Natural killer cell treated with Interleukin-12 subunit alpha and Interleukin-12 subunit beta and Interleukin-15 and Interleukin-18, amount 100 ng/mL, for 72 hours (primary cell): ENCODE results near the gene MARK3. TPM values are rescaled to one million over a fixed set of nuclear protein-coding genes. Genes with fewer than 3 reads are reported as not detected.

Source experiments
- ATAC-seq, 2 donors: fragments of 150-1000 bp; cut with Tn5 transposase in 1 of 2; sonication (Bioruptor Pico), chemical (Tn5 transposase) in 1 of 2; 2 replicates each; pipeline ENCODE4 v1.10.0; 2021
- DNase-seq: peaks from one replicate; pipeline ENCODE4 v3.0.0; 2022; ENCODE audit warnings: low spot score
- H3K27ac Mint-ChIP-seq, 2 donors: 1 replicate in 1 of 2; 2 replicates in 1 of 2; pipeline ENCODE4 v1.8.0; 2022; ENCODE audit warnings: mixed read lengths in 2 of 2, mild to moderate bottlenecking in 1 of 2, moderate library complexity in 1 of 2
- H3K27me3 Mint-ChIP-seq, 2 donors: 1 replicate in 1 of 2; 2 replicates in 1 of 2; pipeline ENCODE4 v1.8.0; 2022; ENCODE audit warnings: mixed read lengths in 2 of 2
- H3K36me3 Mint-ChIP-seq: one replicate; pipeline ENCODE4 v1.8.0; 2022; ENCODE audit warnings: mixed read lengths
- H3K4me1 Mint-ChIP-seq, 2 donors: 1 replicate in 1 of 2; 2 replicates in 1 of 2; pipeline ENCODE4 v1.8.0; 2022; ENCODE audit warnings: low read depth in 2 of 2, mixed read lengths in 2 of 2, mild to moderate bottlenecking in 1 of 2
- H3K4me3 Mint-ChIP-seq: one replicate; pipeline ENCODE4 v1.8.0; 2022; ENCODE audit warnings: mixed read lengths
- H3K9me3 Mint-ChIP-seq: 2 replicates; pipeline ENCODE4 v1.8.0; 2022; ENCODE audit warnings: mixed read lengths
- total RNA-seq, 2 donors: library from RNA; stranded (reverse); gene quantifications; one replicate each; pipeline ENCODE4 v1.2.3, GENCODE V29; 2022

MARK3 gene
- total RNA-seq, 2 donors from 2014 or later, result 101 to 165 TPM

DNA sequence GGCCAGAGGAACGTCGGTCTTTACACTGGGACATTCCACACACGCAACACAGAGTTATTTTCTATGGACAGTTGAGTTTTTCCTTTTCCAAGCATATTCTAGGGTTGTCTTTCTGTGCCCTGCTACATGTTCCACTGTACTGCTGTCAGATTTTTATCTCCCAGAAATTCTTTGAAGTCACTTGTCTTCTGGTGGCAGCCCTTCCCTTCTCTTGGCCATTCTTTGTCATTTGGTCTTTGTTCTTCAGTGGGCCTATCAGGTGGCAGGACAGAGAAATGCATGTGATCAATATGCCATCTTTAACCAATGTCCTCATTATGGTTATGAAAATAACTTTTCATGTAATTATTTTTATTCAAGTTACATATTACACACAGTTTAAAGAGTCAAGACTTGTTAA lies 36.3 kb downstream of the MARK3 start:
- ATAC-seq, result no peak
- peak overlapping the region; percentile 15 to 31 for H3K27ac Mint-ChIP-seq
- H3K9me3 Mint-ChIP-seq, result no peaks in the 10 kb centered on the region
- no peaks in the 10 kb centered on the region for H3K36me3 Mint-ChIP-seq
- H3K4me1 Mint-ChIP-seq, result peaks cover 54 to 56% of the 10 kb centered on the region in 2 donors
- DNase-seq, result no peak
- no peaks in the 10 kb centered on the region for H3K27me3 Mint-ChIP-seq
- no peak overlapping the region for H3K4me3 Mint-ChIP-seq

DNA sequence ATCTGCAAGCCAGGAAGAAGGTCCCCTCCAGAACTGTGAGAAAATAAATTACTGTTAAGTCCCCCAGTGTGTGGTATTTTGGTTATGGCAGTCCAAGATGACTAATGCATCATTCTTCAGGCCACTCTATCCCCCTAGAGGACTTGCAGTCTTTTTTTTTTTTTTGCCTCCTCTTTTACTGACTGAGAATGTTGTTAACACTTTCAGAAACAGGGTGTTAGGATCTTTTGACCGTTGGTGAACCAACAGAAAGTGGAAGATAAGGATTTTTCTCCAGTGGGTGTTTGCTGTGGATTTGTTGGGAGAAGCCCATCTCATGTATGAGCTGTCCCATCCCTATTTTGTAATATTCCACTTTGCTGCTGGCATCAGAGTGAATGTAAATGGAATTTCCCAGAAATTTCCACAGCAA lies 37.8 kb downstream of the MARK3 start:
- Mint-ChIP-seq H3K9me3 (no peaks in the 10 kb centered on the region), H3K27ac (peak overlapping the region; percentile 15 to 64), H3K27me3 (no peaks in the 10 kb centered on the region), H3K36me3 (no peaks in the 10 kb centered on the region), H3K4me3 (peak overlapping the region; percentile 39), H3K4me1 (peaks cover 50 to 53% of the 10 kb centered on the region in 2 donors)
- ATAC-seq (peak; percentile 60 to 74), DNase-seq (no peak)

DNA sequence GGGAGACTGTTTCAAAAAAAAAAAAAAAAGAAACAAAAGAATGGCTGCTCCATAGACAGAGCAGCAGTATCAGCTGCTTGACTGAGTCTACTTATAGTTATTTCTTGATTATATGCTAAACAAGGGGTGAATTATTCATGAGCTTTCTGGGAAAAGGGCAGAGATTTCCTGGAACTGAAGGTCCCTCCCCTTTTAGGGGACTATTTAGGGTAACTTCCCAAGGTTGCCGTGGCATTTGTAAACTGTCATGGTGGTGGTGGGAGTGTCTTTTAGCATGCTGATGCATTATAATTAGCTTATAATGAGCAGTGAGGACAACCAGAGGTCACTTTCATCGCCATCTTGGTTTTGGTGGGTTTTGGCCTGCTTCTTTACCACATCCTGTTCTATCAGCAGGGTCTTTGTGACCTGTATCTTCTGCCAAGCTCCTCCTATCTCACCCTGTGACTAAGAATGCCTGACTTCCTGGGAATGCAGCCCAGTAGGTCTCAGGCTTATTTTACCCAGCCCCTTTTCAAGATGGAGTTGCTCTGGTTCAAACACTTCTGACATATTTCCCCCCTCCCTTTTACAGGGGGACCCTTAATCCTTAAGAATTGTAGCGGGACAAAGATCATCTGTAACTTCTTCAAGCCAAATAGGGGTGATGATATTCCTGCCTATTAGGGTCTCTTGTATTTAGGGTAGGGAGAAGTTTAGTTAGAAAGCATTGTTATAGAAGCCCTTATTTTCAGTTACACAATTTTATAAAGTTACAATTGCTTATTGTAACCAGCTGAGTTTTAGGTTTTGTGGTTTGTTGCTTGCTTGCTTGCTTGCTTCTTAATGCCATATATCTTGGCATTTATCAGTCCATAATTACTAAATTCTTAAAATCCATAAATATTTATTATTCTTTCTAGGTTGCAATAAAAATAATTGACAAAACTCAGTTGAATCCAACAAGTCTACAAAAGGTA lies 42.5 kb downstream of the MARK3 start:
- Mint-ChIP-seq H3K4me1 (peaks cover 40 to 57% of the 10 kb centered on the region in 2 donors), H3K36me3 (no peaks in the 10 kb centered on the region), H3K9me3 (no peaks in the 10 kb centered on the region), H3K27ac (peak overlapping the region; percentile 85 to 90), H3K4me3 (peak overlapping the region; percentile 54), H3K27me3 (no peaks in the 10 kb centered on the region)
- peak; percentile 82 to 85 for ATAC-seq
- DNase-seq, result peak; percentile 71

GRCh38 chr14:103428723-103429556 lies 43.7 kb downstream of the MARK3 start:
- no peaks in the 10 kb centered on the region for H3K27me3 Mint-ChIP-seq
- peak overlapping the region; percentile 57 for H3K4me3 Mint-ChIP-seq
- ATAC-seq, result peak in 1 of 2 donors; percentile 33
- no peaks in the 10 kb centered on the region for H3K9me3 Mint-ChIP-seq
- no peaks in the 10 kb centered on the region for H3K36me3 Mint-ChIP-seq
- peaks cover 33 to 50% of the 10 kb centered on the region in 2 donors for H3K4me1 Mint-ChIP-seq
- no peak for DNase-seq
- peak overlapping the region; percentile 66 to 89 for H3K27ac Mint-ChIP-seq

DNA sequence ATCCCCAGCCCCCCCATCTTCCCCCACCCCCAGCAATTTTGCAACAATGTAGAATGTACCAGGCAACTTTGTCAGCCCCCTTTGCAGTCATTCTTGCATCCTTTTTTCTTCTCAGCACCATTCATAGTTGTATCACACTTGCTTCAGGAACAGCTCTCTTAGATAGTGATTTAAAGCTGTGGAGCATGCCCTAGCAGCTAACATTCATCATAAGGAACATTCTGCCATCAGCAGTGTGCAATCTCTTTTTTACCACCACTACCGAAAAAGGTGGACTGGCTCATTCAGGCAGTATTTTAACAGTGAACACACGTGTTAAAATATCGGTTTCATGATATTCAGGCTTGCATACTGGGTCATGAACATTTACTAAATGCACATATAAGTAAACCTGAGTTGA lies 45.1 kb downstream of the MARK3 start:
- H3K27me3 Mint-ChIP-seq, result no peaks in the 10 kb centered on the region
- H3K4me3 Mint-ChIP-seq, result no peak overlapping the region
- H3K9me3 Mint-ChIP-seq, result no peaks in the 10 kb centered on the region
- DNase-seq (no peak), ATAC-seq (peak in 1 of 2 donors; percentile 50)
- no peaks in the 10 kb centered on the region for H3K36me3 Mint-ChIP-seq
- H3K27ac Mint-ChIP-seq, result peak overlapping the region in 1 of 2 donors; percentile 10
- peaks cover 38 to 49% of the 10 kb centered on the region in 2 donors for H3K4me1 Mint-ChIP-seq

DNA sequence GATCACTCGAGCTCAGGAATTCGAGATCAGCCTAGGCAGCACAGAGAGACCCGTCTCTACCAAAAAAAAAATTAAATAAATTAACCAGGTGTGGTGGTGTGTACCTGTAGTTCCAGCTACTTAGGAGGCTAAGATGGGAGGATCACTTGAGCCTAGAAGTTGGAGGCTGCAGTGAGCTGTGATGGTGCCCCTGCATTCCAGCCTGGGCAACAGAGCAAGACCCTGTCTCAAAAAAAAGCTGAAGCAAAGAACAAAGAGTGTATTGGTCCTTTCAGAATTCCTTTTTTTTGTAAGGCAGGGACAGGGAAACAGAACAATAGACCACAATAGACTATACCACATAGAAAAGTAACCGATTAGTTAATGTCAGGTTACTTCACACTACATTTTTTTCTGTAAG lies 47.4 kb downstream of the MARK3 start:
- H3K27me3 Mint-ChIP-seq, result no peaks in the 10 kb centered on the region
- no peak overlapping the region for H3K4me3 Mint-ChIP-seq
- H3K36me3 Mint-ChIP-seq, result no peaks in the 10 kb centered on the region
- H3K9me3 Mint-ChIP-seq, result no peaks in the 10 kb centered on the region
- H3K27ac Mint-ChIP-seq, result no peak overlapping the region
- ATAC-seq (no peak), DNase-seq (no peak)
- H3K4me1 Mint-ChIP-seq, result peaks cover 29 to 43% of the 10 kb centered on the region in 2 donors

- no peak overlapping the region for H3K4me3 Mint-ChIP-seq
- peaks cover 21 to 35% of the 10 kb centered on the region in 2 donors for H3K4me1 Mint-ChIP-seq
- no peak for ATAC-seq
- H3K36me3 Mint-ChIP-seq, result no peaks in the 10 kb centered on the region
- DNase-seq, result no peak
- H3K27me3 Mint-ChIP-seq, result no peaks in the 10 kb centered on the region
- no peak overlapping the region for H3K27ac Mint-ChIP-seq
- no peaks in the 10 kb centered on the region for H3K9me3 Mint-ChIP-seq
Observed at GRCh38 chr14:103433916-103434563, 48.8 kb downstream of the MARK3 start.

GRCh38 chr14:103434868-103435442 lies 49.7 kb downstream of the MARK3 start:
- DNase-seq (no peak), ATAC-seq (no peak)
- Mint-ChIP-seq H3K27me3 (no peaks in the 10 kb centered on the region), H3K4me3 (no peak overlapping the region), H3K36me3 (no peaks in the 10 kb centered on the region), H3K9me3 (no peaks in the 10 kb centered on the region), H3K4me1 (peaks cover 20 to 27% of the 10 kb centered on the region in 2 donors), H3K27ac (no peak overlapping the region)

- Mint-ChIP-seq H3K9me3 (no peaks in the 10 kb centered on the region), H3K4me3 (no peak overlapping the region)
- ATAC-seq, result no peak
Observed at GRCh38 chr14:103436533-103436932, 51.3 kb downstream of the MARK3 start.

GRCh38 chr14:103442288-103442687 lies 57.1 kb downstream of the MARK3 start:
- no peak overlapping the region for H3K4me3 Mint-ChIP-seq
- H3K4me1 Mint-ChIP-seq, result peaks cover 25 to 30% of the 10 kb centered on the region in 2 donors
- H3K27ac Mint-ChIP-seq, result peak overlapping the region in 1 of 2 donors; percentile 16
- no peaks in the 10 kb centered on the region for H3K36me3 Mint-ChIP-seq
- no peak for DNase-seq
- no peak for ATAC-seq
- H3K9me3 Mint-ChIP-seq, result no peaks in the 10 kb centered on the region
- H3K27me3 Mint-ChIP-seq, result no peaks in the 10 kb centered on the region

More at GRCh38 chr14:103436533-103436932, 51.3 kb downstream of the MARK3 start:
- Mint-ChIP-seq H3K27ac (peak overlapping the region; percentile 31 to 86), H3K27me3 (no peaks in the 10 kb centered on the region), H3K4me1 (peaks cover 16 to 20% of the 10 kb centered on the region in 2 donors), H3K36me3 (no peaks in the 10 kb centered on the region)
- no peak for DNase-seq

- no peak for DNase-seq
- Mint-ChIP-seq H3K27me3 (no peaks in the 10 kb centered on the region), H3K9me3 (no peaks in the 10 kb centered on the region), H3K4me3 (no peak overlapping the region), H3K36me3 (no peaks in the 10 kb centered on the region), H3K4me1 (peaks cover 30 to 38% of the 10 kb centered on the region in 2 donors), H3K27ac (peak overlapping the region in 1 of 2 donors; percentile 68)
- ATAC-seq, result no peak
Observed at GRCh38 chr14:103443111-103443510, 57.9 kb downstream of the MARK3 start.

- Mint-ChIP-seq H3K27ac (no peak overlapping the region), H3K4me3 (no peak overlapping the region), H3K27me3 (no peaks in the 10 kb centered on the region), H3K9me3 (no peaks in the 10 kb centered on the region), H3K4me1 (peaks cover 31 to 36% of the 10 kb centered on the region in 2 donors), H3K36me3 (no peaks in the 10 kb centered on the region)
- ATAC-seq (no peak), DNase-seq (no peak)
Observed at GRCh38 chr14:103444837-103445524, 59.8 kb downstream of the MARK3 start.
